D721Med (cell line): ENCODE results near the gene STRA6.
"Not testable (repeated sequence)": the region's sequence is repeated elsewhere in the genome, so short reads cannot be mapped to it uniquely, and the experiment has no call there.

Source experiments
- DNase-seq: peaks from one replicate; pipeline ENCODE4 v3.0.0; 2011; ENCODE audit warnings: low spot score; ENCODE audit not compliant: insufficient read length
- FAIRE-seq: peaks from 2 replicates; lab custom pipeline; 2011; peaks lifted over from hg19 to GRCh38; lab: Jason Lieb, UNC
- CTCF ChIP-seq: IDR thresholded peaks from 2 replicates; pipeline ENCODE4 v1.5.1; 2012; ENCODE audit warnings: mild to moderate bottlenecking, control low read depth; ENCODE audit not compliant: insufficient read depth; ENCODE audit errors: missing control alignments

STRA6 gene

GRCh38 chr15:74170875-74171578, 31.6 kb downstream of the STRA6 start:
- FAIRE-seq (no peak), DNase-seq (no peak)
- no peak for TF ChIP-seq CTCF

GRCh38 chr15:74170071-74170844, 32.3 kb downstream of the STRA6 start:
- no peak for TF ChIP-seq CTCF
- FAIRE-seq, result no peak
- no peak for DNase-seq

GRCh38 chr15:74168711-74169126, 33.9 kb downstream of the STRA6 start:
- no peak for TF ChIP-seq CTCF
- DNase-seq (no peak), FAIRE-seq (no peak)

GRCh38 chr15:74167891-74168331, 34.7 kb downstream of the STRA6 start:
- DNase-seq, result no peak
- no peak for TF ChIP-seq CTCF
- no peak for FAIRE-seq

GRCh38 chr15:74165461-74165860, 37.1 kb downstream of the STRA6 start:
- TF ChIP-seq CTCF, result no peak
- FAIRE-seq, result no peak
- DNase-seq, result no peak

GRCh38 chr15:74162195-74162536, 40.4 kb downstream of the STRA6 start:
- not testable (repeated sequence) for FAIRE-seq, DNase-seq

- FAIRE-seq, result not testable (repeated sequence)
These were observed 42.2 kb downstream of the STRA6 start for GRCh38 chr15:74160390-74160789.

GRCh38 chr15:74159773-74160172, 42.8 kb downstream of the STRA6 start:
- FAIRE-seq (no peak), DNase-seq (no peak)
- TF ChIP-seq CTCF, result no peak

More at GRCh38 chr15:74160390-74160789, 42.2 kb downstream of the STRA6 start:
- not testable (repeated sequence) for DNase-seq
